Caco-2 (cell line): ENCODE data around the gene VCP. TPM values are rescaled to one million over a fixed set of nuclear protein-coding genes. Genes with fewer than 3 reads are reported as not detected.
A peak's percentile ranks its signal among the peaks of the same experiment; 100 is the strongest.

Experiments used
- BruUV-seq: library from RNA; stranded (reverse); fragments of 400-500 nt; replicated peaks from 2 replicates; lab custom pipeline; 2021; lab: Mats Ljungman, UMichigan
- CTCF ChIA-PET: fragments of 300-600 bp; sonication (Branson Sonifier 250); formaldehyde crosslinking; loops from one replicate; lab custom pipeline; 2022; ENCODE audit warnings: antibody characterized with exemption; lab: Charles Lee
- POLR2A ChIA-PET: fragments of 300-600 bp; sonication (Branson Sonifier 250); formaldehyde crosslinking; loops from one replicate; lab custom pipeline; 2022; ENCODE audit warnings: antibody characterized with exemption; lab: Charles Lee
- DNase-seq, 2 experiments: peaks; one replicate each; pipeline versions ENCODE4 v3.0.0 to v3.0.0-alpha.2; 2020 to 2022
- H3K27me3 ChIP-seq: replicated peaks from 2 replicates; pipeline ENCODE4 v1.6.0; 2011; ENCODE audit warnings: low read length; ENCODE audit not compliant: control insufficient read depth, insufficient read depth
- H3K36me3 ChIP-seq: 2 replicates; pipeline ENCODE4 v1.5.1; 2011; ENCODE audit warnings: low read length; ENCODE audit not compliant: control insufficient read depth, insufficient read depth
- H3K4me1 ChIP-seq: fragments of 250-450 bp; sonication (Bioruptor Pico); 2 replicates; pipeline ENCODE4 v1.5.1; 2020; ENCODE audit warnings: mild to moderate bottlenecking
- H3K4me3 ChIP-seq: 2 replicates; pipeline ENCODE4 v1.5.1; 2011; ENCODE audit warnings: low read depth, mild to moderate bottlenecking, control low read depth, low read length
- H3K9me3 ChIP-seq: fragments of 250-450 bp; sonication (Bioruptor Pico); 2 replicates; pipeline ENCODE4 v1.5.1; 2020; ENCODE audit warnings: mild to moderate bottlenecking, moderate library complexity
- H3K27ac Mint-ChIP-seq: one replicate; pipeline ENCODE4 v1.8.0; 2022; ENCODE audit warnings: mixed read lengths; ENCODE audit not compliant: unreplicated experiment
- H3K27me3 Mint-ChIP-seq: one replicate; pipeline ENCODE4 v1.8.0; 2022; ENCODE audit warnings: mixed read lengths; ENCODE audit not compliant: insufficient read depth, unreplicated experiment
- H3K36me3 Mint-ChIP-seq: one replicate; pipeline ENCODE4 v1.8.0; 2022; ENCODE audit warnings: mild to moderate bottlenecking, mixed read lengths; ENCODE audit not compliant: insufficient read depth, unreplicated experiment
- H3K4me1 Mint-ChIP-seq: one replicate; pipeline ENCODE4 v1.8.0; 2022; ENCODE audit warnings: low read depth, mixed read lengths; ENCODE audit not compliant: unreplicated experiment
- H3K4me3 Mint-ChIP-seq: one replicate; pipeline ENCODE4 v1.8.0; 2022; ENCODE audit warnings: mild to moderate bottlenecking, moderate library complexity, mixed read lengths; ENCODE audit not compliant: unreplicated experiment
- H3K9me3 Mint-ChIP-seq: one replicate; pipeline ENCODE4 v1.8.0; 2022; ENCODE audit warnings: mixed read lengths; ENCODE audit not compliant: unreplicated experiment
- CTCF ChIP-seq, 2 experiments: fragments of 200-600 bp in 1 of 2; IDR thresholded peaks; 1 replicate in 1 of 2; 2 replicates in 1 of 2; pipeline versions ENCODE4 v1.5.1 to v1.8.0; 2011 to 2022; ENCODE audit warnings: antibody characterized with exemption in 1 of 2, control low read depth in 1 of 2, inconsistent platforms in 1 of 2, low read depth in 1 of 2, low read length in 1 of 2, mild to moderate bottlenecking in 1 of 2, moderate library complexity in 1 of 2; ENCODE audit not compliant: insufficient read depth in 1 of 2, severe bottlenecking in 1 of 2, unreplicated experiment in 1 of 2
- intact Hi-C: fragments of 100-400 bp; cut with micrococcal nuclease; formaldehyde crosslinking; loops from one replicate; pipeline ENCODE4 v1.10.0; 2022; ENCODE audit not compliant: unreplicated experiment
- total RNA-seq: library from RNA; stranded (reverse); gene quantifications from 2 replicates; pipeline ENCODE4 v1.2.3, GENCODE V29; 2022

Gene VCP
- total RNA-seq, 1 experiment from 2014 or later, result 281 TPM

- Mint-ChIP-seq H3K27me3 (no peaks in the 10 kb centered on the region), H3K9me3 (no peaks in the 10 kb centered on the region), H3K27ac (peak overlapping the region; percentile 59), H3K36me3 (peaks cover 28% of the 10 kb centered on the region), H3K4me1 (peaks cover 27% of the 10 kb centered on the region), H3K4me3 (peak overlapping the region; percentile 77)
- H3K36me3 ChIP-seq, result no peaks in the 10 kb centered on the region
- ChIA-PET POLR2A (interaction anchor here (1.2 kb wide), 1 partner anchor 40 kb away, joined by 7 read pairs; the partner anchor contains the start of gene VCP), CTCF (interaction anchor here (0.9 to 1.9 kb wide), 2 partner anchors 16 to 147 kb away, joined by 3 to 7 read pairs; partner anchors contain the start of gene PIGO)
- H3K4me1 ChIP-seq, result peaks cover 30% of the 10 kb centered on the region
- DNase-seq, result peak in 1 of 2 experiments; percentile 8
- H3K4me3 ChIP-seq, result no peak overlapping the region
- no peaks in the 10 kb centered on the region for H3K9me3 ChIP-seq
- intact Hi-C loops, result loop anchor here (5.0 to 10.0 kb wide), 2 partner anchors 490 to 622 kb away; partner anchors contain the start of genes CREB3 and TLN1
- TF ChIP-seq CTCF (IDR thresholded peaks at IDR 0.05; ENCODE audit: insufficient read depth in 1 of 2, low read depth in 1 of 2, low read length in 1 of 2, severe bottlenecking in 1 of 2, unreplicated experiment in 1 of 2), result no peak
- BruUV-seq, result no TSS peak
- H3K27me3 ChIP-seq, result no peaks in the 10 kb centered on the region
These were observed 40.0 kb upstream of the VCP start for GRCh38 chr9:35112257-35113020.

- Histone ChIP-seq H3K4me3 (peak overlapping the region; percentile 58), H3K9me3 (no peaks in the 10 kb centered on the region), H3K27me3 (no peaks in the 10 kb centered on the region), H3K4me1 (peaks cover 26% of the 10 kb centered on the region), H3K36me3 (no peaks in the 10 kb centered on the region)
- DNase-seq, result peak; percentile 98 to 99
- H3K4me3 Mint-ChIP-seq, result peak overlapping the region; percentile 77
- H3K27me3 Mint-ChIP-seq, result no peaks in the 10 kb centered on the region
- H3K9me3 Mint-ChIP-seq, result no peaks in the 10 kb centered on the region
- POLR2A ChIA-PET, result interaction anchor here (0.5 to 1.2 kb wide), 7 partner anchors 8 to 407 kb away, joined by 3 to 8 read pairs (median 5); partner anchors contain the start of genes PIGO, STOML2 and VCP
- peaks cover 27% of the 10 kb centered on the region for H3K4me1 Mint-ChIP-seq
- intact Hi-C loops, result loop anchor here (1.0 to 10.0 kb wide), 4 partner anchors 8 to 624 kb away; partner anchors contain the start of genes CREB3, STOML2 and TLN1
- no peak for TF ChIP-seq CTCF (IDR thresholded peaks at IDR 0.05; ENCODE audit: insufficient read depth in 1 of 2, low read depth in 1 of 2, low read length in 1 of 2, severe bottlenecking in 1 of 2, unreplicated experiment in 1 of 2)
- BruUV-seq, result no TSS peak
- CTCF ChIA-PET, result interaction anchor here (0.5 to 1.9 kb wide), 3 partner anchors 8 to 148 kb away, joined by 4 to 7 read pairs (median 5); partner anchors contain the start of gene STOML2
- peak overlapping the region; percentile 59 for H3K27ac Mint-ChIP-seq
- peaks cover 23% of the 10 kb centered on the region for H3K36me3 Mint-ChIP-seq
These were observed 38.8 kb upstream of the VCP start for GRCh38 chr9:35111001-35111933.
